ENCODE measurements around the gene CYB561D2. TPM values are rescaled to one million over a fixed set of nuclear protein-coding genes. Genes with fewer than 3 reads are reported as not detected.

Gene CYB561D2
- total RNA-seq, 1 experiment from 2014 or later: 16.8 TPM

GRCh38 chr3:50353245-50354004 is 2.8 kb downstream of the CYB561D2 start:
- Histone ChIP-seq H3K23me2 (ENCODE audit: insufficient read length, low read depth, low read length, poor library complexity, severe bottlenecking) (peaks cover 11% of the 10 kb centered on the region), H3K4ac (ENCODE audit: low read depth, low read length) (no peak overlapping the region), H3K18ac (ENCODE audit: insufficient read length, low read depth, low read length) (no peak overlapping the region), H3K14ac (ENCODE audit: insufficient read depth, low read length) (no peak overlapping the region), H2BK120ac (ENCODE audit: low read depth, low read length, poor library complexity, severe bottlenecking) (no peak overlapping the region), H4K20me1 (ENCODE audit: control insufficient read depth, insufficient read depth, insufficient read length) (no peaks in the 10 kb centered on the region), H2AK5ac (ENCODE audit: insufficient read length, low read length) (no peak overlapping the region), H2BK15ac (ENCODE audit: low read depth, low read length) (no peak overlapping the region), H3K9ac (ENCODE audit: extremely low read depth, insufficient read length, low read length) (no peak overlapping the region), H2BK12ac (ENCODE audit: insufficient read length, low read depth, low read length) (no peak overlapping the region), H3K79me1 (ENCODE audit: insufficient read depth, low read depth, low read length, poor library complexity, severe bottlenecking) (peaks cover 4% of the 10 kb centered on the region), H3K56ac (ENCODE audit: insufficient read length, low read depth, low read length) (no peak overlapping the region), H2AFZ (ENCODE audit: low read length) (no peak overlapping the region), H3K4me1 (ENCODE audit: insufficient read depth, low read length) (peaks cover 4% of the 10 kb centered on the region; the same call in 1 of the 2 replicates), H4K91ac (ENCODE audit: insufficient read length, low read depth, low read length) (no peak overlapping the region), H2BK5ac (ENCODE audit: insufficient read length, low read length) (no peak overlapping the region), H3K23ac (ENCODE audit: insufficient read length, low read depth, low read length) (no peak overlapping the region), H2BK20ac (ENCODE audit: low read depth, low read length, poor library complexity, severe bottlenecking) (no peak overlapping the region), H3T11ph (ENCODE audit: low read length) (no peak overlapping the region), H4K8ac (replicated peaks; ENCODE audit: insufficient read length, low read depth, low read length) (no peak overlapping the region), H3K79me2 (ENCODE audit: insufficient read depth, low read length) (peaks cover 6% of the 10 kb centered on the region; the same call in 1 of the 2 replicates), H3K27me3 (ENCODE audit: insufficient read depth, low read length) (no peaks in the 10 kb centered on the region), H3K4me2 (ENCODE audit: insufficient read depth, insufficient read length, low read length) (no peak overlapping the region), H3K9me3 (ENCODE audit: control insufficient read depth, low read depth, low read length) (no peaks in the 10 kb centered on the region), H3K27ac (ENCODE audit: insufficient read length, low read depth, low read length) (no peak overlapping the region), H4K5ac (ENCODE audit: insufficient read length, low read depth, low read length) (no peak overlapping the region)
- TF ChIP-seq, protein P1, sequence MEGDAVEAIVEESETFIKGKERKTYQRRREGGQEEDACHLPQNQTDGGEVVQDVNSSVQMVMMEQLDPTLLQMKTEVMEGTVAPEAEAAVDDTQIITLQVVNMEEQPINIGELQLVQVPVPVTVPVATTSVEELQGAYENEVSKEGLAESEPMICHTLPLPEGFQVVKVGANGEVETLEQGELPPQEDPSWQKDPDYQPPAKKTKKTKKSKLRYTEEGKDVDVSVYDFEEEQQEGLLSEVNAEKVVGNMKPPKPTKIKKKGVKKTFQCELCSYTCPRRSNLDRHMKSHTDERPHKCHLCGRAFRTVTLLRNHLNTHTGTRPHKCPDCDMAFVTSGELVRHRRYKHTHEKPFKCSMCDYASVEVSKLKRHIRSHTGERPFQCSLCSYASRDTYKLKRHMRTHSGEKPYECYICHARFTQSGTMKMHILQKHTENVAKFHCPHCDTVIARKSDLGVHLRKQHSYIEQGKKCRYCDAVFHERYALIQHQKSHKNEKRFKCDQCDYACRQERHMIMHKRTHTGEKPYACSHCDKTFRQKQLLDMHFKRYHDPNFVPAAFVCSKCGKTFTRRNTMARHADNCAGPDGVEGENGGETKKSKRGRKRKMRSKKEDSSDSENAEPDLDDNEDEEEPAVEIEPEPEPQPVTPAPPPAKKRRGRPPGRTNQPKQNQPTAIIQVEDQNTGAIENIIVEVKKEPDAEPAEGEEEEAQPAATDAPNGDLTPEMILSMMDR (conservative IDR thresholded peaks at IDR 0.05): no peak
- no CpG with 5 or more reads among the region's 12 CpGs for WGBS (ENCODE audit: extremely low coverage, insufficient read length, low lambda C conversion rate)
- Mint-ChIP-seq H3K9me3 (no peaks in the 10 kb centered on the region), H3K4me1 (peaks cover 34 to 35% of the 10 kb centered on the region in 2 experiments), H3K27ac (no peak overlapping the region), H3K27me3 (ENCODE audit: low read depth) (no peaks in the 10 kb centered on the region), H3K4me3 (no peak overlapping the region), H3K36me3 (ENCODE audit: insufficient read depth in 1 of 3, low read depth in 3 of 3) (peaks cover 19 to 31% (median 31%) of the 10 kb centered on the region in 3 experiments)
- DNase-seq: no peak

Data from H9 (cell line).